Activated CD4-positive, alpha-beta T cell treated with anti-CD3 and anti-CD28 coated beads, Interleukin-2, amount 10 ng/mL, durations not matched to agents 24 days and 14 days (primary cell): ENCODE data around the gene NOTCH2. TPM values are rescaled to one million over a fixed set of nuclear protein-coding genes. Genes with fewer than 3 reads are reported as not detected.
A peak's percentile ranks its signal among the peaks of the same experiment; 100 is the strongest.

ENCODE experiments used
- DNase-seq: peaks from one replicate; pipeline ENCODE4 v3.0.0; 2022
- H3K27ac Mint-ChIP-seq: one replicate; pipeline ENCODE4 v1.8.0; 2022; ENCODE audit warnings: mild to moderate bottlenecking, mixed read lengths
- H3K27me3 Mint-ChIP-seq: one replicate; pipeline ENCODE4 v1.8.0; 2022; ENCODE audit warnings: mixed read lengths
- H3K36me3 Mint-ChIP-seq: one replicate; pipeline ENCODE4 v1.8.0; 2022; ENCODE audit warnings: low read depth, mild to moderate bottlenecking, mixed read lengths
- H3K4me1 Mint-ChIP-seq: one replicate; pipeline ENCODE4 v1.8.0; 2021; ENCODE audit warnings: mixed read lengths
- H3K4me3 Mint-ChIP-seq: one replicate; pipeline ENCODE4 v1.8.0; 2022; ENCODE audit warnings: mild to moderate bottlenecking, moderate library complexity, mixed read lengths
- H3K9me3 Mint-ChIP-seq: one replicate; pipeline ENCODE4 v1.8.0; 2021; ENCODE audit warnings: mixed read lengths
- intact Hi-C: fragments of 100-400 bp; cut with micrococcal nuclease; formaldehyde crosslinking; loops from one replicate; pipeline ENCODE4 v1.15.1; 2023
- total RNA-seq: library from RNA; stranded (reverse); gene quantifications from 2 replicates; pipeline ENCODE4 v1.2.3, GENCODE V29; 2022

The NOTCH2 gene
- total RNA-seq, 1 donor from 2014 or later, result 96.5 TPM

DNA sequence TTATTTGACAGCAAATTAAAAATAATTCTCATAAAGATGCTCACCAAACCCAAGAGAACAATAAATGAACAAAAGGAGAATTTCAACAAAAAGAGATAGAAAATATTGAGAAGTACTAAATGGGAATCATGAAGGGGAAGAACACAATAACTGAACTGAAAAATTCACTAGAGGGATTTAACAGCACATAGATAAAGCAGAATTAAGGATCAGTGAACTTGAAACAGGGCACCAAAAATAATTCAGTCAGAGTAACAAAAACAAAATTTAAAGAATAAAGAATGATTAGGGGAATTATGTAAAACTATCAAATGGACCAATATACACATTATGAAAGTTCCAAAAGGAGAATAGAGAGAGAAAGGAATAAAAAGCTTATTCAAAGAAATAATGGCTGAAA lies 181.0 kb downstream of the NOTCH2 start:
- intact Hi-C loops, result loop anchor here (5.0 kb wide), 1 partner anchor 59 kb away; no protein-coding TSS in a partner anchor
- Mint-ChIP-seq H3K4me1 (peaks cover 13% of the 10 kb centered on the region), H3K27ac (no peak overlapping the region), H3K9me3 (peaks cover 5% of the 10 kb centered on the region), H3K36me3 (no peaks in the 10 kb centered on the region), H3K4me3 (no peak overlapping the region), H3K27me3 (peaks cover 14% of the 10 kb centered on the region)
- no peak for DNase-seq

DNA sequence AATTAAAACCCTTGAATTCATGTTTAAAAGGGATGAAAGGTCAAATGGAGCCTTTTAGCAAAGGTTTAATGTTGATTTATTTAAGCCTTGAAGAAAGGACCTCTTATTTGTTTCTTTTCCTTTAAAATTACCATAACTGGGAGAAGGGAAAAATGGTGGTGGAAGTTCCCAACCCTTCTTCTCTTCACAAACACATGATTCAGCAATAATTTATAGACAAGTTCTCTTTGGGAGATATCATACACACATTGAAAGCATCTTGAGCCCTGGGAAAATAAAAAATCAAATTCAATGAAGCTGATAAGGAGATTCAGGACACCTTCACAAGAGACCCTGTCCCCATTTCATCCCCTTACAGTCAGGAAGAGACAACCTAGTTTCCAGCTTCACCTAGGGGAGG lies 182.0 kb downstream of the NOTCH2 start:
- Mint-ChIP-seq H3K27ac (no peak overlapping the region), H3K27me3 (peaks cover 14% of the 10 kb centered on the region), H3K36me3 (no peaks in the 10 kb centered on the region), H3K4me3 (no peak overlapping the region), H3K9me3 (peaks cover 5% of the 10 kb centered on the region), H3K4me1 (peaks cover 3% of the 10 kb centered on the region)
- DNase-seq, result no peak
- intact Hi-C loops, result loop anchor here (5.0 kb wide), 1 partner anchor 60 kb away; no protein-coding TSS in a partner anchor

DNA sequence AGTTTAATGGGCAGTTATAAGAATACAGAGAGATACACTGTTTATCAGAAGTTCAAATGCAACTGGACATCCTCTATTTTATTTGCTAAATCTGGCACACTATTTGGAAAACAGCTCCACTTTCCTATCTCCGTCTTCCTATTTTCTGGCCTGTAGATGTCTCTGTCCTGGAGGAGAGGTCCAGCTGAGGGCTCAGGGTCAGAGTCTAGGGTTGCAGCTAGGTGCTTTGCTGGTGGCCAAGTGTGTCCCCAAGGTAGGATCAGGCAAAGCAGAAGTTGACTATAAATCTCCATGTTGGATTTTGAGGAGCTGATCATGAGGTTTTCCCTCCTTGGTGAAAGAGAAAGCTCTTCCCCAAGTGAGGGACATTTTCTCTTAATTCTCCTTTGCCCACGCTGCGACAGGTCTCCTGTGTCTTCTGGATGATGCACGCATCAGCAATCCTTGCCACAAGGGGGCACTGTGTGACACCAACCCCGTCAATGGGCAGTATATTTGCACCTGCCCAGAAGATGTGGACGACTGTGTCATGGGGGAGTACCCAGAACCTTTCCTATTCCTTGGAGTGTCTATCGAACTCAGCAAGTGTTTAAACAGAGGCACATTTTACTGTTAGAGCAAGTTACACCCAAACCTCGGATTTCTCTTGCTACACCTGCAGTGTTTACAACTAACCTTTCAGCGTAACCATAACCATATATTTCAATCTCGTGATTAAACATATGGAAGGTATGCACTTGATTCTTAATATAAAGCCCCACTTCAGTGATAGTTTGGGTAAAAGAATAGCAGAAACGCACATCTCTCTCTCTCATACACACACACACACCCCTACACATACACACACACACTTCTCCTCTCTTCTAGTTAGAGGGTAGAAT lies 183.3 kb downstream of the NOTCH2 start:
- H3K27me3 Mint-ChIP-seq, result peaks cover 16% of the 10 kb centered on the region
- H3K9me3 Mint-ChIP-seq, result peaks cover 5% of the 10 kb centered on the region
- no peak overlapping the region for H3K27ac Mint-ChIP-seq
- H3K4me3 Mint-ChIP-seq, result no peak overlapping the region
- peak; percentile 89 for DNase-seq
- H3K4me1 Mint-ChIP-seq, result no peaks in the 10 kb centered on the region
- no peaks in the 10 kb centered on the region for H3K36me3 Mint-ChIP-seq
- intact Hi-C loops, result loop anchor here (5.0 kb wide), 1 partner anchor 61 kb away; no protein-coding TSS in a partner anchor

DNA sequence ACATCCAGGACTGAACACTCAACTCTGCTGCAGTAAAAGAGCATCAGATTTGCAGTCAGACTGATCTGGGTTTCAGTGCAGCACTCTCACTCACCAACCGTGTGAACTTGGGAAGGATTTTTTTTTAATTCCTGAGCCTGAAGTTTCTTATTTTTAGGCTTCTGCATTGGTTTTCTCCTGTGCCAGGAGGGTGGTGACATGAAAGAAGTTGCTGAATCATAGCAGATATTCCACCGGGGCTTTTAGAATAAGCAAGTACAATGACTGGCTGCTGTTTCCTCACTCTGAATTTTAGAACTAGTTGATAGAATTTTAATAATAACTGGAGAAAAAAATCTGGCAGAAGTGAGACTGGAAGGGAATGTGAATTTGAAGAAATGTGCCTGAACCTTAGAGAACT lies 184.8 kb downstream of the NOTCH2 start:
- intact Hi-C loops, result loop anchor here (5.0 kb wide), 1 partner anchor 63 kb away; no protein-coding TSS in a partner anchor

DNA sequence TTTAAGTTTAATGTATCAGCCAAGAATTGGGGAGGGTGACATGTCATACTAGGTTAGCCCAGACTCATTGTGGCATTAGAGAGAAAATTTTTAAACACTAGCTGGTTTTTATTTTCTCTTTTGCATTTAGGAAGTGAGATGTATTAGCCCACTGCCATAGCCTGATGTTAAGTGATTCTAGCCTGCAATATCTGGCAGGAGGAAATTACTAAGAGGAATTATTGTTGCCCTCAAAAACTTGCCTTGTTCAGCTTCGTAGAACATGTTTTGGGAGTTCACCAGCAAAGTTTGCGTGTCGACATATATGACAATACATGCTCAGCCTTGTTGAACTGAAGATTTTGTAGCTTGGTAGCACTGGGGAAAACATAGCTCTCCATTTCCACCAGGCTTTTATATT lies 185.6 kb downstream of the NOTCH2 start:
- H3K27me3 Mint-ChIP-seq, result peaks cover 25% of the 10 kb centered on the region
- no peaks in the 10 kb centered on the region for H3K4me1 Mint-ChIP-seq
- no peak for DNase-seq
- H3K4me3 Mint-ChIP-seq, result no peak overlapping the region
- H3K27ac Mint-ChIP-seq, result no peak overlapping the region
- H3K9me3 Mint-ChIP-seq, result peaks cover 5% of the 10 kb centered on the region
- H3K36me3 Mint-ChIP-seq, result no peaks in the 10 kb centered on the region
- intact Hi-C loops, result no loop called here

More for the DNA sequence above, 184.8 kb downstream of the NOTCH2 start:
- Mint-ChIP-seq H3K27ac (no peak overlapping the region), H3K4me3 (no peak overlapping the region), H3K9me3 (peaks cover 5% of the 10 kb centered on the region), H3K36me3 (no peaks in the 10 kb centered on the region), H3K4me1 (no peaks in the 10 kb centered on the region), H3K27me3 (peaks cover 26% of the 10 kb centered on the region)
- no peak for DNase-seq

DNA sequence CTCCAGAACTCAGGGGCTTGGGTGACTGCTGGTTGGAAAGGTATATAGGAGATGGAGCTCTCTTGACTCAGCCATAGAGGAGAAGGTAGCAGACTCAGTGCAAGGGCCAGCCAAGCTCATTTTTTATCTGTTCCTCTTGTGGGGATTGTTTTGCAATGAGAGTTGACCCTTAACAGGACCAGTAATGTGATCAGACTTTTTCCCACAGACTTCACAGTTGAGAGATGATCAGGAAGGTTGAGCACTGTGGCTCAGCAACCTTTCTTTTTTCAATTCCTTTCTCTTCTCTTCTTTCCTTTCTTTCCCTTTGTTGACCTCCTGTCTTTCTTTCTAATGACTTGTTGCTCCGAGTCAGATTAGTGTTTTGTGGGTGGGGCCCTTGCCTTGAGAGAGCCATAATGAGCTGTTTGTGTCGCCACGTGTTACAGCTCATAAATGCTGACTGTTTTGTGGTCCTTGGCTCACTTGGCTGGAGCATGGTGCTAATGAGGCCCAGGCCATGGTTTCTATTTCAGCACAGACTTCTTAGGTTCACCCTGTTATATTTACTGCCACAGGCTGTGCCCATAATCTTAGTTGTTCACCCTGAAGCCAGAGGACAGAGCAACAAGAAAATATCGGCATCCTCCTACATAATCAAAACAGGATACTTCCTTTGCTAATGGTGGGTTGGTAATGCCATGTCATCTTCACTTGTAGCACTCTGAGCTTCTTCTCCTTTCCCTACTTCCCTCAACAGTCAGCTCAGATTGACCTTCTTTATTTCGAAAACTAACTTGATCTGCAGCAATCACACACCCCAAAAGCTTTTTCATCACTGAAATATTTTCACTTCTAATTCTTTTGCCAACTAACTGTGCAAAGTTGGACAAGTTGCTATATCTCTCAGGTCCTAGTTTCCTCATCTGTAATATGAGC lies 187.1 kb downstream of the NOTCH2 start:
- Mint-ChIP-seq H3K9me3 (no peaks in the 10 kb centered on the region), H3K27ac (no peak overlapping the region), H3K36me3 (no peaks in the 10 kb centered on the region), H3K4me3 (no peak overlapping the region), H3K27me3 (peaks cover 27% of the 10 kb centered on the region), H3K4me1 (no peaks in the 10 kb centered on the region)
- intact Hi-C loops, result no loop called here
- DNase-seq, result peak; percentile 35

DNA sequence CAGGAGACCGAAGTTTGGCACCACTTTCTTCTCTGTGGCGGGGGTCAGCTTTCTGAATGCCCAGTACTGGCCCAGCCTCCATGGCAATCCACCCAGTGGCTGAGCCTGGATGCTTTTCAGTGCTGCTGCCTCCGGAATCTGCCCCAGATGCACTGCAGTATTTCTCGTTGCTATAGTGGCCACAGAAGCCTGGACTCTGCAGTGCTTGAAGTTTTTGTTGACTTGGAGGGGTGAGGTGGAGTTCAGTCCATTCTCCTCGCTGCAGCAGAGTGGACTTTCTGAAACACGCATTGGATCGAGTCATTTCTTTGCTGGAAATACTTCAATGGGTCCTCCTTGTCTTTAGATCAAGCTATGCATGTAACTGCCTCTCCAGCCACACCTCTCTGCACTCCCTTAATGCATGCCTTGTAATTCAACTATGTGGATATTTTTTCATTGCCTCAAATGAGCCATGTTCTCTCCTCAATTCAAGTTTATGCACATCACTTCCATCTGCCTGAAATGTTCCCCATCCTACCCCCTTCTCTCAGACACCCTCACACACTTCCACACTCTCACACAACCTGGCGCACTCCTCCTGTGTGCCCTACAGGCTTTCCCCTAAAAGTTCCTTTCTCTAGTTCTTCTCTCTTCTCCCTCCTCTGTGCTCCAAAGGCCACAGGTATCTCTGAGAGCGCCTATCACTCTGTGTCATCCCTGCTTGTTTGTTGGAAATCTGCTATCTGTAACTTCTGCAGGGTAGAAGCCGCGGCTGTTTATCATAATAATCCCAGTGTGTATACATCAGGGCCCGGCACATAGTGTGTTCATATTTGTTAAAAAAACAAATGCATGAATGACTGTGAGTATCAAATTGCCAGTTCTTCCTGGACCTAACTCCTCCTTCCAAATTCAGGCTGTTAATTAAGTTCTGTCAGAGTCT lies 189.7 kb downstream of the NOTCH2 start:
- Mint-ChIP-seq H3K27ac (no peak overlapping the region), H3K4me3 (no peak overlapping the region), H3K9me3 (no peaks in the 10 kb centered on the region), H3K36me3 (no peaks in the 10 kb centered on the region), H3K4me1 (no peaks in the 10 kb centered on the region), H3K27me3 (peaks cover 22% of the 10 kb centered on the region)
- intact Hi-C loops, result loop anchor here (10.0 kb wide), 2 partner anchors 75 to 135 kb away; no protein-coding TSS in a partner anchor
- DNase-seq, result peak; percentile 47

DNA sequence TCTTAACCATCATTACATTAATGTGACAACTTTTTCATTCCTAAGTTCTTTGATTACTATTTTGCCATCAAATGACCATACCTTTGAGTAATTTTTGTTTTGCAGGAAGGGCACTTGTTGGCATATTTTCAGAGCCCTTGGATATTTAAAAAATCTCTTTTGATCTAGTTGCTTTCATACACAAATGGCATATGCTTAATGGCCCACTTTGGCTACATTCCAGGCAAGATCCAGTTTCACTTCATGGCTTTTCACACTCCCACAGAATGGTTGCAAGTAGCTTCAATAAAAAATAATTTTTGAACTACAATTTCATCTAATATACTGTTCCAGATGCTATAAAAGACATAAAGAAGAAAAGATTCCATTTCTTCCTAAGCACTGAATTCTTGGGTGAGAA lies 191.3 kb downstream of the NOTCH2 start:
- H3K9me3 Mint-ChIP-seq, result no peaks in the 10 kb centered on the region
- intact Hi-C loops, result loop anchor here (10.0 kb wide), 2 partner anchors 73 to 133 kb away; no protein-coding TSS in a partner anchor
- no peak overlapping the region for H3K4me3 Mint-ChIP-seq
- no peaks in the 10 kb centered on the region for H3K4me1 Mint-ChIP-seq
- DNase-seq, result peak; percentile 18
- H3K36me3 Mint-ChIP-seq, result no peaks in the 10 kb centered on the region
- H3K27ac Mint-ChIP-seq, result no peak overlapping the region
- H3K27me3 Mint-ChIP-seq, result peaks cover 31% of the 10 kb centered on the region

DNA sequence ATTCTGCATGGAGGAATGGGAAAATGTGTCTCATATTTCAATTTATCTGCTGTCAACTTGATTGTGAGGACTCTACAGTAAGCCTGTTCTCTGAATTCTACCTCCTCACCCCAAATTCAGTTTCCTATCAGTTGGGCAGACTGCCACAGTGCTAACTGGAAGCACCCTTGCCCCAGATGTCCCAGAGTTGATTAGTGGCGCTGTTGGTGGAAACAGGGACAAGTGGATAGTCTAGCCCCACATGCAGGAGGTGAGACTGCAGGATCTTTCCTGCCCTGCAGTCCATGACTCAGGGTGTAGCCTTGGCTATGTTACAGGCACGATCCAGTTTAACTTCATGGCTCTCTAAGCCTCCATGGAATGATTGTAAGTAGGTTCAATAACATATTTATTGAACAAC lies 195.3 kb downstream of the NOTCH2 start:
- intact Hi-C loops, result loop anchor here (10.0 kb wide), 2 partner anchors 69 to 129 kb away; no protein-coding TSS in a partner anchor
- Mint-ChIP-seq H3K4me3 (no peak overlapping the region), H3K4me1 (peaks cover 4% of the 10 kb centered on the region), H3K27me3 (peaks cover 35% of the 10 kb centered on the region), H3K9me3 (no peaks in the 10 kb centered on the region), H3K36me3 (no peaks in the 10 kb centered on the region), H3K27ac (no peak overlapping the region)
- peak; percentile 45 for DNase-seq

DNA sequence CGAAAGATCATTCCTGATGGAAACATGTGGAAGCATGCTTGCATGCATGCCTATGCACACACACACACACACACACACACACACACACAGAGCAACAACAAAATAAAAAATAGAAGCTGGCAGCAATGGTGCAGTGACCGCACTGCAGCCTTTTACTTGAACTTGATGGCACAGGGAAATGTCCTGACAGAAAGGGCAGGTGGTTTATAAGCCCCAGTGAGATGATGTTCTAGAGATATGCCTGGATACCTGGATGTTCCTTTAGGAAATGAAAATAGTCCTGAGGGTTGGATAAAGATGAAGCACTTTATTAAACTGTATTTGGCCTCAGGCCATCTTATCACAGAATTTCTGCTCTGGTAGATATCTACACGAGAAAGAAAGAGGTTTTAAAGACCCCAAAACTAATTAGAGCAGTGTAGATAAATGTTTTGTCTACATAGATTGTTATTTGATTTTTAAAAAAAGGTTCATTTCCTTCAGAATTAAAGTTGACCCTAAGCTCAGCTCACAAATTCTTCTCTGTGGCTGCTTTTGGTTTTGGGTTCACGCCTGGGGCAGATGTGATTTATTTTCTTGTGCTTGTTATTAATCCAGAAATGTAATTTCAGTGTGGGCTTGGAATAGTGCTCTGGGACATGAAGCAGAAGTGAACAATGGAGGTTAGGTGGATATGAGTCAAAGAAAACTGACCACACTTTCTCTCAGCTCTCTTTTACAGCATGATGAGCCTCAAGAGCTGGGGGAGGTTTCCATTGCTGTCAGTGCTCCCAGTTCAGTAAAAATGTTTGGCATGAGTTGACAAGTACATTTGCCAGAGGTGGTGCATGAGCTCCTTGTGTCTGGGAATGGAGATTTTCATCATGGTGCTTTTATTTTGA lies 196.1 kb downstream of the NOTCH2 start:
- Mint-ChIP-seq H3K27ac (no peak overlapping the region), H3K4me3 (no peak overlapping the region), H3K4me1 (peaks cover 4% of the 10 kb centered on the region), H3K9me3 (no peaks in the 10 kb centered on the region), H3K27me3 (peaks cover 31% of the 10 kb centered on the region), H3K36me3 (no peaks in the 10 kb centered on the region)
- intact Hi-C loops, result loop anchor here (10.0 kb wide), 2 partner anchors 69 to 129 kb away; no protein-coding TSS in a partner anchor
- DNase-seq, result peak; percentile 50

DNA sequence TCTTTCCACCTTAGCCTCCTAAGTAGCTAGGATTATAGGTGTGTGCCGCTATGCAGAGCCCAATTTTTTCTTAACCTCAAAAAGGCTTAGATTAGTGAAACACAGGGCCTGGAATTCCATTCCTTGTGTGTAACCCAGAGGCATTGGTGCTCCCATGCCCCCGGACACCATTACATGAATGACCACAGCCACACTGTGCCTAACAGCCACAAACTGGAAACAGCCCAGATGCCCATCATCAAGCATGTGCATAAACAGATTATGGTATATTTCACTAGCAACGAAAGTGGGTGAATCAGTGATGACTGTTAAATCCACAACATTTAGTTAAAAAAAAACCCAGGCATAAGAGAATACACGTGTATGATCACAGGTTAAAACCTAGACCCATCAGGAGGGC lies 197.6 kb downstream of the NOTCH2 start:
- peak; percentile 38 for DNase-seq
- Mint-ChIP-seq H3K27me3 (peaks cover 29% of the 10 kb centered on the region), H3K4me3 (no peak overlapping the region), H3K27ac (no peak overlapping the region), H3K4me1 (peaks cover 11% of the 10 kb centered on the region), H3K36me3 (no peaks in the 10 kb centered on the region), H3K9me3 (no peaks in the 10 kb centered on the region)
- intact Hi-C loops, result loop anchor here (10.0 kb wide), 2 partner anchors 67 to 127 kb away; no protein-coding TSS in a partner anchor
